Stimulated activated CD4-positive, alpha-beta T cell treated with anti-CD3 and anti-CD28 coated beads, Interleukin-2, amount 100 ng/mL, for 4 hours (primary cell): ENCODE measurements around the gene SINHCAF.

Experiments
- DNase-seq: peaks from one replicate; pipeline ENCODE4 v3.0.0-alpha.2; 2020; ENCODE audit warnings: low read depth

The SINHCAF gene

DNA sequence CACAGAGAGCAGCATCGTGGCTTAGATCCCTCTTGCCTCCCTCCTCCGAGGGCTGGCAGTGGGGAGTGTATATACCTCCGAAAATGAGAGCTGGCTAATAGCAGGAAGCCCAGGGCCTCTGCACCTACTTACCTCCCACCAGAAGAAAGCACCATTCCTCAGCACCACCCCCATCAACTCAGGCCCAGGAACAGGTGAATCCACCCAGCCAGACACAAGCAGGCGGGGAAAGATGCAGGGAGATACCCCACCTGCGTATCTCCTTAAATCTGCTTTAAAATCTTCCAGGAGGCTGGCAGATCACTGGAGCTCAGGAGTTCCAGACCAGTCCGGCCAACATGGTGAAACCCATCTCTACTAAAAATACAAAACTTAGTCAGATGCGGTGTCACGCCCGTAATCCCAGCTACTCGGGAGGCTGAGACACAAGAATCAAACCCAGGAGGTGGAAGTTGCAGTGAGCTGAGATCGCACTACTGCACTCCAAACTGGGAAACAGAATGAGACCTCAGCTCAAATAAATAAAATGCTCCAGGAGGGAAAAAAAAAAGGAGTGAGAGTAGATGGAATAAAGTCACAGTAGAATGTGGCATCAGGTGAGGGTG is 93.5 kb downstream of the SINHCAF start:
- no peak for DNase-seq

DNA sequence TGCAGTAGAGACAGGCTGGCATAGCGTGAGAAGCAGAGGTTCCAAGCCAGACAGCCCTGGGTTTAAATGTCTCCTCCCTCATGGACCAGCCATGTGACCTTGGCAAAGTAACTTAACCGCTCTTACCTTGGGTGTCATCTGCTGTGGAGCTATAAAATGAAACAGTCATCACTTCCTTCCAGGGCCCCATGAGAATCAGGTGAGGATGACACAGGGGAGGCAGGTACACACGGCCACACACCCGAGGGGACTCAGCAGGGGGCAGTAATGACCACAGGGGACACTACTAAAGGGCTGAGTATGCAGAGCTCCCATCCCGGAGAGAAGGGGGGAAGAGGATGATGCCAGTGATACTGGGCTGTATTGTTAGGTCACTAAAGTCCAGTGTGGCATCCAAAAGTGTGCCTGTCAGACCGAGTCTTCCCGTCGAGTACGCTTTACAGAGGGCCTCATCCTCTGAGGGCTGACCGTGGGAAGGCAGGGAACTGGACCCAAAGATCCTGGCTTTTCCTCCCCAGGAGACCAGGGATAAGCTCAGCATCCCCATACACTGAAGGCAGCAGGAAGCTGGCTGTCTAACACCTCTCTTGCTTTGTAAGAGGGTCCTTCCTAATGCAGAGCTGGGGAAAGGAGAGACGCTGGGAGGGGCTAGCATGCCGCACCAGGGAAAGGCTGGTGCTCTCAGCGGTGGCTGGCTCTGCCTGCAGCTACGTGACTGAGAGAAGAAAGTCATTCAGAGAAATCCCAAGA is 94.2 kb downstream of the SINHCAF start:
- no peak for DNase-seq
